ENCODE measurements around the gene CELF6. TPM values are rescaled to one million over a fixed set of nuclear protein-coding genes. Genes with fewer than 3 reads are reported as not detected.

CELF6 gene
- polyA plus RNA-seq, 6 donors from 2014 or later: 0.20 to 0.21 TPM; not detected in 4

- Mint-ChIP-seq H3K4me3 (no peak overlapping the region), H3K4me1 (no peaks in the 10 kb centered on the region), H3K36me3 (no peaks in the 10 kb centered on the region), H3K27me3 (no peaks in the 10 kb centered on the region), H3K9me3 (no peaks in the 10 kb centered on the region), H3K27ac (peak overlapping the region in 4 of 6 donors; percentile 19 to 75 (median 36))
- DNase-seq (peak; percentile 56), ATAC-seq (ENCODE audit: low read depth in 2 of 2) (peak; percentile 90 to 92)
These were observed 7.1 kb downstream of the CELF6 start for GRCh38 chr15:72312605-72313447.

DNA sequence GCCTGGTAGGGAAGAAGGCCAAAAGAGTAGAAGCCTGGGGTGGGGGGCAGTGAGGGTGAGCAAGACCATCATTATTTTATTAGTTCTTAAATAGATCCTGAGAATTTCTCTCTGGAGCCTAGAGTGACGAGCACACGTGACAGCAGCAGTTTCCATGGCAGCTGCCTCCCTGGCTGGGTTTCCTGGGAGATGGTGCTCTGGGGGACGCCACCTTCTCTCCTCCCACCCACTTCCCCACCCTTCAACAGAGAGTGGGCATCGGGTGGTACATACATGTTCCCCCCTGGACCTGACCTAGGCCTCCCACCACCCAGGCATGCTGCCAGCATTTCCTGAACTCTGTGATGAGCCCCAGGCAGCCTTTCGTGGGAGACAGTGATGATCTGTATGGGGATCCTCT is 12.9 kb downstream of the CELF6 start:
- H3K27me3 Mint-ChIP-seq: no peaks in the 10 kb centered on the region
- H3K4me1 Mint-ChIP-seq: peaks cover 0 to 5% (median 5%) of the 10 kb centered on the region in 3 donors
- H3K27ac Mint-ChIP-seq: peak overlapping the region in 1 of 6 donors; percentile 29
- no peaks in the 10 kb centered on the region for H3K9me3 Mint-ChIP-seq
- H3K4me3 Mint-ChIP-seq: peak overlapping the region in 1 of 8 donors; percentile 50
- peaks cover 0 to 6% of the 10 kb centered on the region in 2 donors for H3K36me3 Mint-ChIP-seq
- no peak for ATAC-seq (ENCODE audit: low read depth in 2 of 2)
- no peak for DNase-seq

GRCh38 chr15:72306211-72306785 is 13.7 kb downstream of the CELF6 start:
- Mint-ChIP-seq H3K9me3 (no peaks in the 10 kb centered on the region), H3K4me3 (no peak overlapping the region), H3K27me3 (no peaks in the 10 kb centered on the region), H3K27ac (peak overlapping the region in 3 of 6 donors; percentile 29 to 90 (median 87)), H3K36me3 (peaks cover 0 to 6% of the 10 kb centered on the region in 2 donors), H3K4me1 (peaks cover 0 to 5% (median 5%) of the 10 kb centered on the region in 3 donors)
- ATAC-seq (ENCODE audit: low read depth in 2 of 2): peak; percentile 85 to 87
- peak; percentile 23 for DNase-seq

GRCh38 chr15:72304596-72304995 is 15.4 kb downstream of the CELF6 start:
- Mint-ChIP-seq H3K9me3 (no peaks in the 10 kb centered on the region), H3K27me3 (no peaks in the 10 kb centered on the region), H3K36me3 (peaks cover 0 to 6% of the 10 kb centered on the region in 2 donors), H3K27ac (peak overlapping the region in 4 of 6 donors; percentile 24 to 60 (median 38)), H3K4me3 (no peak overlapping the region), H3K4me1 (peaks cover 0 to 5% (median 5%) of the 10 kb centered on the region in 3 donors)
- DNase-seq (no peak), ATAC-seq (ENCODE audit: low read depth in 2 of 2) (no peak)

DNA sequence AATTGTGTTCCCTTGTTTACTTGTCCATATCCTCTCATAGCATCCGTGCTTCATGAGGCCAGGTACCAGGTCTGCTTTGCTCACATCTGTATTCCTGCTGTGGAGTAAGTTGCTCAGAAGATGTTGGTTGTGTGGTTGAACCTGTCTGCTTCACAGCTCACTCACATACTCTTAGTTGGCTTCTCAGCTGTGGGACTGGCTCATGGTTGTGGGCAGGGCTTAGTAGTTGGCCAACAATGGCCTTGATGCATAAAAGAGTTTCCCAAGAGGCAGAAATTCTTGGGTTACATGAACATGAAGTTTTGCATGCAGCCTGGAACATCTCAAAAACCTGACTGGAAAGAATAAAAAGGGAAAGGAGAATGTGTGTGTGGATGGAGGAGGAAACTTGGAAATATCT is 17.0 kb downstream of the CELF6 start:
- Mint-ChIP-seq H3K4me3 (no peak overlapping the region), H3K4me1 (peaks cover 0 to 5% (median 5%) of the 10 kb centered on the region in 3 donors), H3K27me3 (no peaks in the 10 kb centered on the region), H3K9me3 (no peaks in the 10 kb centered on the region), H3K27ac (no peak overlapping the region), H3K36me3 (peaks cover 0 to 6% of the 10 kb centered on the region in 2 donors)
- no peak for ATAC-seq (ENCODE audit: low read depth in 2 of 2)
- no peak for DNase-seq

DNA sequence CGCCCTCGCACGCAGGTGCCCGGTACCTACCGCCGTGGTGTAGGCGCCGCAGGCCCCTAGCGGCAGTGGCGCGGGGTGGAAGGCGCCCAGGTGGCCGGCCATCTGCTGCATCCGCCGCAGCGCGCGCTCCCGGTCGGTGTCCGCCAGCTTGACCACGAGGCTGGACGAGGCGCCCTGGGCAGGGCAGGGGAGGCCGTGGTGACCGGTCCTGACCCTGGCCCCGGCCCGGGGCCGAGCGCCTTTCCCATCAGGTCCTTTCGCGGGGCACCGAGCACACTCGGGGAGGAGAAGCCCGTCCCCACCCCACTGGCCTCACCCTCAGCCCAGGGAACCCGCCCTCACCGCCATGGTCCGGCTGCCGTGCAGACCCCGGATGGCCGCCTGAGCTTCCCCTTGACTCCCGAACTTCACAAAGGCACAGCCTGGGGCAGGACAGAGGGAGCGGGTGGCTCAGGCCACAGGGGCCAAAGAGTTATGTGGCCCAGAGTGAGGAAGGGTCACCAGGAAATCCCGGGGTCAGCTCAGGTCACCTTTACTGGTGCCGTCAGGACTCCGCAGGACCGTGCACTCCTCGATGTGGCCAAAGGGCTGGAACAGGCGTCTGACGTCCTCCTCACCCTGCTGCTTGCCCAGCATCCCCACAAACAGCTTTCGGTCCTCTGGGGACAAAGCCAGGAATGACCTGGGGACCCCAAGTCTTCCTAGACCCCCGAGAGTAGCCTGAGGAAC is 30.2 kb downstream of the CELF6 start:
- Mint-ChIP-seq H3K4me3 (no peak overlapping the region), H3K4me1 (no peaks in the 10 kb centered on the region), H3K27me3 (no peaks in the 10 kb centered on the region), H3K27ac (no peak overlapping the region), H3K9me3 (no peaks in the 10 kb centered on the region), H3K36me3 (peaks cover 0 to 4% of the 10 kb centered on the region in 2 donors)
- DNase-seq (no peak), ATAC-seq (ENCODE audit: low read depth in 2 of 2) (no peak)

GRCh38 chr15:72288796-72289596 is 31.0 kb downstream of the CELF6 start:
- no peaks in the 10 kb centered on the region for H3K4me1 Mint-ChIP-seq
- H3K4me3 Mint-ChIP-seq: no peak overlapping the region
- no peak for DNase-seq
- H3K27ac Mint-ChIP-seq: no peak overlapping the region
- no peaks in the 10 kb centered on the region for H3K36me3 Mint-ChIP-seq
- no peak for ATAC-seq (ENCODE audit: low read depth in 2 of 2)
- no peaks in the 10 kb centered on the region for H3K9me3 Mint-ChIP-seq
- no peaks in the 10 kb centered on the region for H3K27me3 Mint-ChIP-seq

- peaks cover 0 to 4% of the 10 kb centered on the region in 2 donors for H3K36me3 Mint-ChIP-seq
- no peaks in the 10 kb centered on the region for H3K27me3 Mint-ChIP-seq
- DNase-seq (peak; percentile 45), ATAC-seq (ENCODE audit: low read depth in 2 of 2) (peak; percentile 74 to 87)
- no peak overlapping the region for H3K27ac Mint-ChIP-seq
- no peaks in the 10 kb centered on the region for H3K4me1 Mint-ChIP-seq
- H3K9me3 Mint-ChIP-seq: no peaks in the 10 kb centered on the region
- no peak overlapping the region for H3K4me3 Mint-ChIP-seq
These were observed 33.9 kb downstream of the CELF6 start for GRCh38 chr15:72285927-72286516.

DNA sequence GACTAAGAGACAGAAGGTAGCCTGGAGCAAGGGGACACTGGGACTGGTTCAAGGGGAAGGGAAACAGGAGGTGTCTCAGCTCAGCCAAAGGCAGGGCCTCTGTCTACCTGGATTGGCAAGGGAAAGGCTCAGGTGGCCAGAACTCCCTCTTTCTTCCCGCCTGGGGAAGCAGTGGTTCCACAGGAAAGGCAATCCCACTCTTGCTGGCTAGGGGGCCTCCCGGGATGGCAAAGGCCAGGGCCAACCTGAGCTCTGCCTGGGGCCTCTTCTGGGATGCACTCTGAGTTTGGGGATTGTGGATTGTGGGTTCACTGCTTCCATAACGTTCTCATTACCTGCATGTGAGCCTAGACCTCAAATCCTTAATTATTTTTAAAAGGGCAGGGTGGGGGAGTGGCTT is 34.6 kb downstream of the CELF6 start:
- H3K27ac Mint-ChIP-seq: no peak overlapping the region
- no peaks in the 10 kb centered on the region for H3K27me3 Mint-ChIP-seq
- peaks cover 0 to 4% of the 10 kb centered on the region in 2 donors for H3K36me3 Mint-ChIP-seq
- no peaks in the 10 kb centered on the region for H3K9me3 Mint-ChIP-seq
- no peak for DNase-seq
- no peaks in the 10 kb centered on the region for H3K4me1 Mint-ChIP-seq
- ATAC-seq (ENCODE audit: low read depth in 2 of 2): no peak
- H3K4me3 Mint-ChIP-seq: no peak overlapping the region

DNA sequence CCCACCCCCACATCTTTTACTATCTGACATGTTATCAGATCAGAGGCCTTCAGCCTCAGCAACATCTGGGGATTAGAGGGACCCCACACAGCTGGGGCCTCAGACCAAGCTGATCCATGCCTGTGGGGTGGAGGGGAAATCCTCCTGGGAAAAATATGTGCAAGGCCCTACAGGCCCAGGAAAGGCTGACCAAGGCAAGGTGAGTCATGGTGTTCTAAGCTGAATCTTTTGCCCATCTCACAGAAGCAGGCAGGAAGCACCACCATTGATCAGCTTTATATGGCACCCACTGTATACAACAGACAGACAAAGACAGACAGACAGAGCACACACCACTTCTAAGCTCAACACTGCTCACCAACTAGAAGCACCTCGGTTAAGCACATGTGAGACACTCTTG is 35.2 kb downstream of the CELF6 start:
- Mint-ChIP-seq H3K36me3 (peaks cover 0 to 4% of the 10 kb centered on the region in 2 donors), H3K27ac (no peak overlapping the region), H3K4me3 (no peak overlapping the region), H3K4me1 (no peaks in the 10 kb centered on the region), H3K27me3 (no peaks in the 10 kb centered on the region), H3K9me3 (no peaks in the 10 kb centered on the region)
- DNase-seq: no peak
- ATAC-seq (ENCODE audit: low read depth in 2 of 2): no peak

GRCh38 chr15:72281713-72282112 is 38.2 kb downstream of the CELF6 start:
- no peaks in the 10 kb centered on the region for H3K27me3 Mint-ChIP-seq
- H3K4me1 Mint-ChIP-seq: no peaks in the 10 kb centered on the region
- H3K4me3 Mint-ChIP-seq: no peak overlapping the region
- H3K9me3 Mint-ChIP-seq: no peaks in the 10 kb centered on the region
- no peak for ATAC-seq (ENCODE audit: low read depth in 2 of 2)
- H3K27ac Mint-ChIP-seq: no peak overlapping the region
- DNase-seq: no peak
- peaks cover 0 to 4% of the 10 kb centered on the region in 2 donors for H3K36me3 Mint-ChIP-seq

GRCh38 chr15:72280751-72281150 is 39.2 kb downstream of the CELF6 start:
- Mint-ChIP-seq H3K4me1 (no peaks in the 10 kb centered on the region), H3K27ac (no peak overlapping the region), H3K9me3 (no peaks in the 10 kb centered on the region), H3K4me3 (no peak overlapping the region), H3K27me3 (no peaks in the 10 kb centered on the region), H3K36me3 (peaks cover 0 to 4% of the 10 kb centered on the region in 2 donors)
- no peak for DNase-seq
- ATAC-seq (ENCODE audit: low read depth in 2 of 2): no peak

- DNase-seq (no peak), ATAC-seq (ENCODE audit: low read depth in 2 of 2) (no peak)
- H3K9me3 Mint-ChIP-seq: no peaks in the 10 kb centered on the region
- H3K36me3 Mint-ChIP-seq: peaks cover 0 to 4% of the 10 kb centered on the region in 2 donors
- H3K4me1 Mint-ChIP-seq: peaks cover 5 to 7% (median 6%) of the 10 kb centered on the region in 3 donors
- peak overlapping the region in 1 of 6 donors; percentile 42 for H3K27ac Mint-ChIP-seq
- H3K27me3 Mint-ChIP-seq: no peaks in the 10 kb centered on the region
- H3K4me3 Mint-ChIP-seq: no peak overlapping the region
These were observed 41.2 kb downstream of the CELF6 start for GRCh38 chr15:72278737-72279136.
